Measurements from ENCODE around the gene S100A10. TPM values are rescaled to one million over a fixed set of nuclear protein-coding genes. Genes with fewer than 3 reads are reported as not detected.

S100A10 gene
- total and polyA plus RNA-seq, 4 donors: 7.0 to 99.5 (median 35.4) TPM

- peak; percentile 2 to 20 for TF ChIP-seq RAD21 (IDR thresholded peaks at IDR 0.05)
Observed at GRCh38 chr1:151945725-151946722, 47.6 kb downstream of the S100A10 start (continued).

DNA sequence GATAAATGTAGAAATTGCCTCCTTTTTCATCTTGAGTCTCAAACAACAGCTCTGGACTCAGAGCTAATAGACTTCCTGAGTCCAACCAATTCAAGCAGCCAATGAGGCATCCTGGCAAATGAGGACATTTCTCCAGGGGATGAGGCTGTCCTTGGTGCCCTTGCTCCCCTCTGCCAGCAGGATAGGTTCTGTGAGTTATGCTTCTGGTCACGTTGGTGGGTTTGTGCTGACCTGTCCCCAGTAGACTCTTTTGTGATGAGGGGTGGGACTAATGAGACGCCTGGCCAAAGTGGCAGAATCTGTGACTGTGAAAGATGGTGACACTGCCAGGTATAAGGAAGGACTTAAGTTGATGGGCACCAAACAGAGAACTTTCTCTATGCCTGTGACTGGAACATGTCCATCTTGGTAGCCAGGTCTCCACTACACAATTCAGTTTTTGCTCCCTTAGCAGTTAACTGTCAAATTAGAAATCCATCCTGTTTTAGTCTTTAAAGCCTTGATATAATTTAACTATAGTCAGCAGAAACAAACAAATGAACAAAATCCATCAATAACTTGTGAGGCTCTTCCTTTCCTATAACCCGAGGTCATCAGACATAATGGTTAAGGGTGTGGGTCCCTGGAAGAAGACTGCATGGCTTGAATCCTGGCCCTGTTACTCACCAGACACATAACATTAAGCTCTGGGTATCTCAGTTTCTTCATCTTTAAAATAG is 48.6 kb downstream of the S100A10 start:
- peaks cover 0 to 1% (median 0%) of the 10 kb centered on the region in 4 donors for H3K4me1 ChIP-seq (ENCODE audit: control insufficient read depth in 4 of 4, insufficient read depth in 4 of 4, low read length in 3 of 4)
- no peaks in the 10 kb centered on the region for H3K36me3 ChIP-seq (ENCODE audit: control insufficient read depth in 4 of 4, insufficient read depth in 3 of 4, low read depth in 1 of 4, low read length in 3 of 4)
- TF ChIP-seq RAD21 (IDR thresholded peaks at IDR 0.05) (no peak), HNF4G (IDR thresholded peaks at IDR 0.05) (no peak), MAX (IDR thresholded peaks at IDR 0.05) (no peak), REST (IDR thresholded peaks at IDR 0.05) (no peak), EGR1 (IDR thresholded peaks at IDR 0.05; ENCODE audit: low read depth in 2 of 2) (no peak)
- no peak overlapping the region for H3K27ac ChIP-seq (ENCODE audit: low read depth in 1 of 2, low read length in 2 of 2)
- WGBS: 77% methylated on average over 3 of the region's 3 CpGs
- no peak overlapping the region for H3K9ac ChIP-seq (ENCODE audit: low read depth in 1 of 2, low read length in 2 of 2)
- H3K9me3 ChIP-seq (ENCODE audit: control insufficient read depth in 4 of 4, low read length in 3 of 4): no peaks in the 10 kb centered on the region
- DNase-seq (ENCODE audit: low spot score): no peak
- no peak overlapping the region for H3K4me3 ChIP-seq (ENCODE audit: low read depth in 1 of 3, low read length in 3 of 3)
- no peaks in the 10 kb centered on the region for H3K27me3 ChIP-seq (ENCODE audit: control insufficient read depth in 4 of 4, insufficient read depth in 4 of 4, low read length in 3 of 4)

GRCh38 chr1:151944126-151944856 is 49.4 kb downstream of the S100A10 start:
- Histone ChIP-seq H3K9me3 (ENCODE audit: control insufficient read depth in 4 of 4, low read length in 3 of 4) (no peaks in the 10 kb centered on the region), H3K4me3 (ENCODE audit: low read depth in 1 of 3, low read length in 3 of 3) (no peak overlapping the region), H3K9ac (ENCODE audit: low read depth in 1 of 2, low read length in 2 of 2) (no peak overlapping the region), H3K4me1 (ENCODE audit: control insufficient read depth in 4 of 4, insufficient read depth in 4 of 4, low read length in 3 of 4) (peaks cover 0 to 1% (median 0%) of the 10 kb centered on the region in 4 donors), H3K36me3 (ENCODE audit: control insufficient read depth in 4 of 4, insufficient read depth in 3 of 4, low read depth in 1 of 4, low read length in 3 of 4) (no peaks in the 10 kb centered on the region), H3K27me3 (ENCODE audit: control insufficient read depth in 4 of 4, insufficient read depth in 4 of 4, low read length in 3 of 4) (no peaks in the 10 kb centered on the region), H3K27ac (ENCODE audit: low read depth in 1 of 2, low read length in 2 of 2) (no peak overlapping the region)
- 57% methylated on average over 7 of the region's 7 CpGs for WGBS
- DNase-seq (ENCODE audit: low spot score): no peak
- TF ChIP-seq, protein P1, sequence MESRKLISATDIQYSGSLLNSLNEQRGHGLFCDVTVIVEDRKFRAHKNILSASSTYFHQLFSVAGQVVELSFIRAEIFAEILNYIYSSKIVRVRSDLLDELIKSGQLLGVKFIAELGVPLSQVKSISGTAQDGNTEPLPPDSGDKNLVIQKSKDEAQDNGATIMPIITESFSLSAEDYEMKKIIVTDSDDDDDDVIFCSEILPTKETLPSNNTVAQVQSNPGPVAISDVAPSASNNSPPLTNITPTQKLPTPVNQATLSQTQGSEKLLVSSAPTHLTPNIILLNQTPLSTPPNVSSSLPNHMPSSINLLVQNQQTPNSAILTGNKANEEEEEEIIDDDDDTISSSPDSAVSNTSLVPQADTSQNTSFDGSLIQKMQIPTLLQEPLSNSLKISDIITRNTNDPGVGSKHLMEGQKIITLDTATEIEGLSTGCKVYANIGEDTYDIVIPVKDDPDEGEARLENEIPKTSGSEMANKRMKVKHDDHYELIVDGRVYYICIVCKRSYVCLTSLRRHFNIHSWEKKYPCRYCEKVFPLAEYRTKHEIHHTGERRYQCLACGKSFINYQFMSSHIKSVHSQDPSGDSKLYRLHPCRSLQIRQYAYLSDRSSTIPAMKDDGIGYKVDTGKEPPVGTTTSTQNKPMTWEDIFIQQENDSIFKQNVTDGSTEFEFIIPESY (IDR thresholded peaks at IDR 0.05): no peak
- TF ChIP-seq FOXA1 (IDR thresholded peaks at IDR 0.05): no peak
- TF ChIP-seq, protein P2, sequence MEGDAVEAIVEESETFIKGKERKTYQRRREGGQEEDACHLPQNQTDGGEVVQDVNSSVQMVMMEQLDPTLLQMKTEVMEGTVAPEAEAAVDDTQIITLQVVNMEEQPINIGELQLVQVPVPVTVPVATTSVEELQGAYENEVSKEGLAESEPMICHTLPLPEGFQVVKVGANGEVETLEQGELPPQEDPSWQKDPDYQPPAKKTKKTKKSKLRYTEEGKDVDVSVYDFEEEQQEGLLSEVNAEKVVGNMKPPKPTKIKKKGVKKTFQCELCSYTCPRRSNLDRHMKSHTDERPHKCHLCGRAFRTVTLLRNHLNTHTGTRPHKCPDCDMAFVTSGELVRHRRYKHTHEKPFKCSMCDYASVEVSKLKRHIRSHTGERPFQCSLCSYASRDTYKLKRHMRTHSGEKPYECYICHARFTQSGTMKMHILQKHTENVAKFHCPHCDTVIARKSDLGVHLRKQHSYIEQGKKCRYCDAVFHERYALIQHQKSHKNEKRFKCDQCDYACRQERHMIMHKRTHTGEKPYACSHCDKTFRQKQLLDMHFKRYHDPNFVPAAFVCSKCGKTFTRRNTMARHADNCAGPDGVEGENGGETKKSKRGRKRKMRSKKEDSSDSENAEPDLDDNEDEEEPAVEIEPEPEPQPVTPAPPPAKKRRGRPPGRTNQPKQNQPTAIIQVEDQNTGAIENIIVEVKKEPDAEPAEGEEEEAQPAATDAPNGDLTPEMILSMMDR (IDR thresholded peaks at IDR 0.05; ENCODE audit: low read depth, low read length, missing input control): no peak
- TF ChIP-seq TAF1 (conservative IDR thresholded peaks at IDR 0.05): no peak
- no peak for TF ChIP-seq MAX (IDR thresholded peaks at IDR 0.05)
- no peak for TF ChIP-seq RAD21 (IDR thresholded peaks at IDR 0.05)
- no peak for TF ChIP-seq HNF4G (IDR thresholded peaks at IDR 0.05)
- TF ChIP-seq JUND (IDR thresholded peaks at IDR 0.05): no peak
- TF ChIP-seq HNF4A (conservative IDR thresholded peaks at IDR 0.05): no peak
- TF ChIP-seq FOXA2 (IDR thresholded peaks at IDR 0.05): no peak
- TF ChIP-seq EGR1 (IDR thresholded peaks at IDR 0.05; ENCODE audit: low read depth in 2 of 2): no peak
- TF ChIP-seq RXRA (IDR thresholded peaks at IDR 0.05): no peak
- no peak for TF ChIP-seq GABPA (IDR thresholded peaks at IDR 0.05 in 1 of 2, conservative IDR thresholded peaks at IDR 0.05 in 1 of 2)
- no peak for TF ChIP-seq SP1 (IDR thresholded peaks at IDR 0.05)
